Loucy (cell line): Measurements from ENCODE around the gene ARHGEF26.

ENCODE experiments used
- H2AFZ ChIP-seq: fragments of 200-600 bp; sonication (generic); 2 replicates; pipeline ENCODE4 v1.6.0; 2016; ENCODE audit warnings: antibody characterized with exemption, mild to moderate bottlenecking, low read length, moderate library complexity
- H3F3A ChIP-seq: fragments of 200-600 bp; 2 replicates; pipeline ENCODE4 v1.6.0; 2016; ENCODE audit warnings: antibody characterized with exemption, low read depth, mild to moderate bottlenecking
- H3K27me3 ChIP-seq: fragments of 200-600 bp; sonication (generic); 2 replicates; pipeline ENCODE4 v1.6.1; 2014; ENCODE audit warnings: low read length, mild to moderate bottlenecking; ENCODE audit not compliant: insufficient read depth, poor library complexity, severe bottlenecking
- H3K36me3 ChIP-seq: fragments of 200-600 bp; sonication (generic); 2 replicates; pipeline ENCODE4 v1.6.1; 2016; ENCODE audit warnings: low read length; ENCODE audit not compliant: insufficient read depth
- H3K4me1 ChIP-seq: fragments of 200-600 bp; sonication (generic); 2 replicates; pipeline ENCODE4 v1.5.1; 2014; ENCODE audit warnings: low read length, mild to moderate bottlenecking; ENCODE audit not compliant: insufficient read depth, poor library complexity, severe bottlenecking
- H3K4me2 ChIP-seq: fragments of 200-600 bp; sonication (generic); 2 replicates; pipeline ENCODE4 v1.6.0; 2014; ENCODE audit warnings: antibody characterized with exemption, low read length, low read depth, mild to moderate bottlenecking; ENCODE audit not compliant: poor library complexity, severe bottlenecking
- H3K4me3 ChIP-seq: fragments of 200-600 bp; sonication (generic); 2 replicates; pipeline ENCODE4 v1.5.1; 2014; ENCODE audit warnings: low read length, mild to moderate bottlenecking, mixed read lengths; ENCODE audit not compliant: poor library complexity, severe bottlenecking
- H3K79me2 ChIP-seq: fragments of 200-600 bp; sonication (generic); 2 replicates; pipeline ENCODE4 v1.6.1; 2014; ENCODE audit warnings: low read length; ENCODE audit not compliant: insufficient read depth
- H3K9ac ChIP-seq: fragments of 200-600 bp; sonication (generic); 2 replicates; pipeline ENCODE4 v1.6.0; 2014; ENCODE audit warnings: mild to moderate bottlenecking, low read depth, low read length, moderate library complexity; ENCODE audit not compliant: poor library complexity, severe bottlenecking
- H3K9me2 ChIP-seq: fragments of 200-600 bp; sonication (generic); replicated peaks from 2 replicates; pipeline ENCODE4 v1.6.1; 2016; ENCODE audit warnings: low read depth, low read length, mixed read lengths
- H3K9me3 ChIP-seq: fragments of 200-600 bp; sonication (generic); 2 replicates; pipeline ENCODE4 v1.6.1; 2014; ENCODE audit warnings: mild to moderate bottlenecking, antibody characterized with exemption, low read length, low read depth; ENCODE audit not compliant: insufficient read depth
- H4K20me1 ChIP-seq: fragments of 200-600 bp; sonication (generic); 2 replicates; pipeline ENCODE4 v1.6.0; 2014; ENCODE audit warnings: antibody characterized with exemption, low read length, mild to moderate bottlenecking; ENCODE audit not compliant: insufficient read depth, poor library complexity, severe bottlenecking
- EZH2phosphoT487 ChIP-seq: fragments of 200-600 bp; IDR thresholded peaks from 2 replicates; pipeline ENCODE4 v1.6.1; 2018; ENCODE audit warnings: antibody characterized with exemption, mild to moderate bottlenecking, moderate library complexity, borderline replicate concordance
- TF ChIP-seq, protein P1 (sequence below): fragments of 200-600 bp; sonication (generic); conservative IDR thresholded peaks from 2 replicates; pipeline ENCODE4 v1.5.1; 2014; ENCODE audit warnings: mild to moderate bottlenecking, antibody characterized with exemption, low read length

ARHGEF26 gene

DNA sequence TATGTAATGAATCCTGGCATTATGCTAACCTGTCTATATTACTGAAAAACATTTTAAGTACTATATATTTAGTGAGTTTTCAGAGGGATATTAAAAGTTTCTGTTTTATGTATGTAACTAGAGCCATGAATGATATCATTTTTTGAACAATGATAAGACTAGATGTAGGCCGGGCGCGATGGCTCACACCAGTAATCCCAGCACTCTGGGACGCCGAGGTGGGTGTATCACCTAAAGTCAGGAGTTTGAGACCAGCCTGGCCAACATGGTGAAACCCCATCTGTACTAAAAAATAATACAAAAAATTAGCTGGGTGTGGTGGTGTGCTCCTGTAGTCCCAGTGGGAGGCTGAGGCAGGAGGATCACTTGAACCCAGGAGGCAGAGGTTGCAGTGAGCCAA lies 169.0 kb downstream of the ARHGEF26 start:
- H4K20me1 ChIP-seq = no peaks in the 10 kb centered on the region
- no peaks in the 10 kb centered on the region for H3K4me1 ChIP-seq
- H3K9ac ChIP-seq = no peak overlapping the region
- no peaks in the 10 kb centered on the region for H3K9me3 ChIP-seq
- H3K9me2 ChIP-seq = no peaks in the 10 kb centered on the region
- no peaks in the 10 kb centered on the region for H3F3A ChIP-seq
- H3K36me3 ChIP-seq = peaks cover 80% of the 10 kb centered on the region
- no peak overlapping the region for H3K4me3 ChIP-seq
- no peaks in the 10 kb centered on the region for H3K79me2 ChIP-seq
- H3K27me3 ChIP-seq = no peaks in the 10 kb centered on the region
- H2AFZ ChIP-seq = no peak overlapping the region
- TF ChIP-seq, protein P1, sequence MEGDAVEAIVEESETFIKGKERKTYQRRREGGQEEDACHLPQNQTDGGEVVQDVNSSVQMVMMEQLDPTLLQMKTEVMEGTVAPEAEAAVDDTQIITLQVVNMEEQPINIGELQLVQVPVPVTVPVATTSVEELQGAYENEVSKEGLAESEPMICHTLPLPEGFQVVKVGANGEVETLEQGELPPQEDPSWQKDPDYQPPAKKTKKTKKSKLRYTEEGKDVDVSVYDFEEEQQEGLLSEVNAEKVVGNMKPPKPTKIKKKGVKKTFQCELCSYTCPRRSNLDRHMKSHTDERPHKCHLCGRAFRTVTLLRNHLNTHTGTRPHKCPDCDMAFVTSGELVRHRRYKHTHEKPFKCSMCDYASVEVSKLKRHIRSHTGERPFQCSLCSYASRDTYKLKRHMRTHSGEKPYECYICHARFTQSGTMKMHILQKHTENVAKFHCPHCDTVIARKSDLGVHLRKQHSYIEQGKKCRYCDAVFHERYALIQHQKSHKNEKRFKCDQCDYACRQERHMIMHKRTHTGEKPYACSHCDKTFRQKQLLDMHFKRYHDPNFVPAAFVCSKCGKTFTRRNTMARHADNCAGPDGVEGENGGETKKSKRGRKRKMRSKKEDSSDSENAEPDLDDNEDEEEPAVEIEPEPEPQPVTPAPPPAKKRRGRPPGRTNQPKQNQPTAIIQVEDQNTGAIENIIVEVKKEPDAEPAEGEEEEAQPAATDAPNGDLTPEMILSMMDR = no peak
- no peak for TF ChIP-seq EZH2phosphoT487
- no peak overlapping the region for H3K4me2 ChIP-seq

DNA sequence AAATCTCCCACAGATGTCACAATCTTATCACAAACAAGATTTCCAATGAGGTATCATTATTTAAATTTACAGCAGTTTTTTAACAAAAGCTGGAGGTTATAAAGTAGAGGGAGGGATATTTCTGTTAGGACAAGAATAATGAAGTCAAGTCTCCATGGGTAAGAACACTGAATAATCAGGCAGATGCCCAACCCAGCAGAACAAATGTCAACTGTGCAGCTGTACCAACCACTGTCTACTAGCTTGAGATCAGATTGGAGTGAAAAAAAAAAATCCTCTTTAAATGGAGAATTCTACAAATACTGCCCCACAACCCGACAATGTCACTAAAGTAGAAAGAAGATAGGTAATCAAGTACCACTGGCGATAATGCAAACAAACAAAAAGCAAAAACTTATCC lies 172.8 kb downstream of the ARHGEF26 start:
- no peak for TF ChIP-seq EZH2phosphoT487
- TF ChIP-seq, protein P1 = no peak
- peaks cover 85% of the 10 kb centered on the region for H3K36me3 ChIP-seq
- H3K4me2 ChIP-seq = no peak overlapping the region
- H3K27me3 ChIP-seq = no peaks in the 10 kb centered on the region
- no peak overlapping the region for H3K9ac ChIP-seq
- no peak overlapping the region for H2AFZ ChIP-seq
- H3K4me3 ChIP-seq = no peak overlapping the region
- no peaks in the 10 kb centered on the region for H3K4me1 ChIP-seq
- H3K9me2 ChIP-seq = no peaks in the 10 kb centered on the region
- no peaks in the 10 kb centered on the region for H3K79me2 ChIP-seq
- H3K9me3 ChIP-seq = no peaks in the 10 kb centered on the region
- H4K20me1 ChIP-seq = no peaks in the 10 kb centered on the region
- no peaks in the 10 kb centered on the region for H3F3A ChIP-seq

GRCh38 chr3:154301561-154301960 lies 180.4 kb downstream of the ARHGEF26 start:
- Histone ChIP-seq H3K9ac (no peak overlapping the region), H3F3A (no peaks in the 10 kb centered on the region), H3K79me2 (no peaks in the 10 kb centered on the region), H3K27me3 (no peaks in the 10 kb centered on the region), H3K9me3 (no peaks in the 10 kb centered on the region), H2AFZ (no peak overlapping the region), H3K4me2 (no peak overlapping the region), H3K9me2 (no peaks in the 10 kb centered on the region), H3K4me3 (no peak overlapping the region), H4K20me1 (peaks cover under 1% of the 10 kb centered on the region), H3K36me3 (peaks cover 92% of the 10 kb centered on the region), H3K4me1 (no peaks in the 10 kb centered on the region)
- no peak for TF ChIP-seq EZH2phosphoT487
- TF ChIP-seq, protein P1 = peak; percentile 38; the same call in 1 of the 2 replicates
